Karpas-422 (cell line): ENCODE data around the gene SH3D21. TPM values are rescaled to one million over a fixed set of nuclear protein-coding genes. Genes with fewer than 3 reads are reported as not detected.

Experiments
- DNase-seq: peaks from one replicate; pipeline ENCODE4 v3.0.0-alpha.2; 2015
- H2AFZ ChIP-seq: fragments of 200-600 bp; sonication (generic); 2 replicates; pipeline ENCODE4 v1.6.1; 2014; ENCODE audit warnings: antibody characterized with exemption, low read length, mixed read lengths
- H3K27ac ChIP-seq: fragments of 200-600 bp; sonication (generic); 2 replicates; pipeline ENCODE4 v1.5.1; 2014; ENCODE audit warnings: mild to moderate bottlenecking, low read length, moderate library complexity
- H3K27me3 ChIP-seq: fragments of 200-600 bp; sonication (generic); 2 replicates; pipeline ENCODE4 v1.6.1; 2014; ENCODE audit warnings: low read length, mixed read lengths
- H3K36me3 ChIP-seq: fragments of 200-600 bp; sonication (generic); 2 replicates; pipeline ENCODE4 v1.6.1; 2014; ENCODE audit warnings: low read length, mixed read lengths; ENCODE audit not compliant: insufficient read depth
- H3K4me1 ChIP-seq: fragments of 200-600 bp; sonication (generic); 2 replicates; pipeline ENCODE4 v1.6.1; 2014; ENCODE audit warnings: mild to moderate bottlenecking, low read length, mixed read lengths
- H3K4me2 ChIP-seq: fragments of 200-600 bp; sonication (generic); 2 replicates; pipeline ENCODE4 v1.6.1; 2014; ENCODE audit warnings: low read length, low read depth, mild to moderate bottlenecking; ENCODE audit not compliant: poor library complexity, severe bottlenecking
- H3K4me3 ChIP-seq: fragments of 200-600 bp; sonication (generic); 2 replicates; pipeline ENCODE4 v1.5.1; 2014; ENCODE audit warnings: mild to moderate bottlenecking, antibody characterized with exemption, low read length, mixed read lengths
- H3K79me2 ChIP-seq: fragments of 200-600 bp; sonication (generic); 2 replicates; pipeline ENCODE4 v1.6.1; 2014; ENCODE audit warnings: mild to moderate bottlenecking, low read length, mixed read lengths
- H3K9ac ChIP-seq: fragments of 200-600 bp; sonication (generic); 2 replicates; pipeline ENCODE4 v1.6.0; 2014; ENCODE audit warnings: low read length
- H3K9me2 ChIP-seq: fragments of 200-600 bp; sonication (generic), shearing (Covaris generic); replicated peaks from 2 replicates; pipeline ENCODE4 v1.6.0; 2014; ENCODE audit warnings: mild to moderate bottlenecking, low read length, moderate library complexity; ENCODE audit not compliant: insufficient read depth
- H3K9me3 ChIP-seq: fragments of 300-700, 200-600 bp; sonication (generic); 2 replicates; pipeline ENCODE4 v1.6.1; 2014; ENCODE audit warnings: low read length, mixed read lengths
- H4K20me1 ChIP-seq: fragments of 200-600 bp; sonication (generic); 2 replicates; pipeline ENCODE4 v1.6.1; 2014; ENCODE audit warnings: mild to moderate bottlenecking, antibody characterized with exemption, low read length, low read depth; ENCODE audit not compliant: insufficient read depth
- total RNA-seq: library from RNA; depleted of rRNA; stranded (reverse); fragments of >200 nt; shearing (Covaris generic); gene quantifications from 2 replicates; pipeline ENCODE4 v1.2.3, GENCODE V29; 2014; ENCODE audit warnings: low replicate concordance

Gene SH3D21
- total RNA-seq, 1 experiment from 2014 or later, result 8.2 TPM

- Histone ChIP-seq H3K4me1 (no peaks in the 10 kb centered on the region), H3K4me2 (no peak overlapping the region), H3K4me3 (no peak overlapping the region), H3K9me2 (no peaks in the 10 kb centered on the region), H4K20me1 (no peaks in the 10 kb centered on the region), H3K27ac (no peak overlapping the region), H3K9ac (no peak overlapping the region), H3K36me3 (peaks cover 50% of the 10 kb centered on the region; the same call in 1 of the 2 replicates), H2AFZ (no peak overlapping the region), H3K27me3 (no peaks in the 10 kb centered on the region), H3K79me2 (peaks cover 9% of the 10 kb centered on the region; the same call in 1 of the 2 replicates), H3K9me3 (no peaks in the 10 kb centered on the region)
- no peak for DNase-seq
These were observed 10.8 kb upstream of the SH3D21 start for GRCh38 chr1:36295390-36295789.

GRCh38 chr1:36297062-36297461 lies 9.1 kb upstream of the SH3D21 start:
- no peak overlapping the region for H3K27ac ChIP-seq
- DNase-seq, result no peak
- H3K4me1 ChIP-seq, result no peaks in the 10 kb centered on the region
- H4K20me1 ChIP-seq, result no peaks in the 10 kb centered on the region
- H3K27me3 ChIP-seq, result no peaks in the 10 kb centered on the region
- no peaks in the 10 kb centered on the region for H3K9me3 ChIP-seq
- H2AFZ ChIP-seq, result no peak overlapping the region
- H3K4me3 ChIP-seq, result no peak overlapping the region
- H3K4me2 ChIP-seq, result no peak overlapping the region
- no peaks in the 10 kb centered on the region; the same call in 1 of the 2 replicates for H3K79me2 ChIP-seq
- no peak overlapping the region for H3K9ac ChIP-seq
- peaks cover 51% of the 10 kb centered on the region; the same call in 1 of the 2 replicates for H3K36me3 ChIP-seq
- H3K9me2 ChIP-seq, result no peaks in the 10 kb centered on the region

GRCh38 chr1:36298640-36299039 lies 7.5 kb upstream of the SH3D21 start:
- Histone ChIP-seq H4K20me1 (no peaks in the 10 kb centered on the region), H3K9me2 (no peaks in the 10 kb centered on the region), H2AFZ (no peak overlapping the region), H3K9me3 (no peaks in the 10 kb centered on the region), H3K4me1 (no peaks in the 10 kb centered on the region), H3K36me3 (peaks cover 41% of the 10 kb centered on the region; the same call in 1 of the 2 replicates), H3K79me2 (no peaks in the 10 kb centered on the region; the same call in 1 of the 2 replicates), H3K27me3 (no peaks in the 10 kb centered on the region), H3K4me3 (no peak overlapping the region), H3K9ac (no peak overlapping the region), H3K4me2 (no peak overlapping the region), H3K27ac (no peak overlapping the region)
- no peak for DNase-seq

GRCh38 chr1:36300526-36300925 lies 5.6 kb upstream of the SH3D21 start:
- no peak for DNase-seq
- Histone ChIP-seq H2AFZ (no peak overlapping the region), H3K9me3 (no peaks in the 10 kb centered on the region), H3K79me2 (no peaks in the 10 kb centered on the region; the same call in 1 of the 2 replicates), H3K36me3 (peaks cover 35% of the 10 kb centered on the region; the same call in 1 of the 2 replicates), H3K4me3 (no peak overlapping the region), H3K4me2 (no peak overlapping the region), H3K9me2 (no peaks in the 10 kb centered on the region), H3K4me1 (peaks cover under 1% of the 10 kb centered on the region; the same call in 1 of the 2 replicates), H3K9ac (no peak overlapping the region), H3K27me3 (no peaks in the 10 kb centered on the region), H4K20me1 (no peaks in the 10 kb centered on the region), H3K27ac (no peak overlapping the region)

- Histone ChIP-seq H3K9me2 (no peaks in the 10 kb centered on the region), H3K79me2 (no peaks in the 10 kb centered on the region; the same call in 1 of the 2 replicates), H3K4me1 (peaks cover 7% of the 10 kb centered on the region), H3K9ac (no peak overlapping the region), H3K36me3 (peaks cover 35% of the 10 kb centered on the region; the same call in 1 of the 2 replicates), H2AFZ (no peak overlapping the region), H3K27ac (no peak overlapping the region), H3K9me3 (no peaks in the 10 kb centered on the region), H4K20me1 (no peaks in the 10 kb centered on the region), H3K4me2 (no peak overlapping the region), H3K27me3 (no peaks in the 10 kb centered on the region), H3K4me3 (no peak overlapping the region)
- DNase-seq, result no peak
These were observed 4.9 kb upstream of the SH3D21 start for GRCh38 chr1:36301220-36301619.

GRCh38 chr1:36303244-36303643 lies 2.9 kb upstream of the SH3D21 start:
- no peaks in the 10 kb centered on the region for H3K9me3 ChIP-seq
- H3K36me3 ChIP-seq, result peaks cover 30% of the 10 kb centered on the region; the same call in 1 of the 2 replicates
- H3K27me3 ChIP-seq, result no peaks in the 10 kb centered on the region
- no peaks in the 10 kb centered on the region for H3K9me2 ChIP-seq
- H3K9ac ChIP-seq, result no peak overlapping the region
- no peaks in the 10 kb centered on the region for H4K20me1 ChIP-seq
- H3K79me2 ChIP-seq, result peaks cover 10% of the 10 kb centered on the region
- no peak overlapping the region for H3K4me3 ChIP-seq
- peaks cover 20% of the 10 kb centered on the region for H3K4me1 ChIP-seq
- no peak for DNase-seq
- no peak overlapping the region for H3K27ac ChIP-seq
- H2AFZ ChIP-seq, result no peak overlapping the region
- no peak overlapping the region for H3K4me2 ChIP-seq

- peaks cover 29% of the 10 kb centered on the region; the same call in 1 of the 2 replicates for H3K36me3 ChIP-seq
- H3K4me1 ChIP-seq, result peaks cover 20% of the 10 kb centered on the region
- peaks cover 13% of the 10 kb centered on the region for H3K79me2 ChIP-seq
- H4K20me1 ChIP-seq, result no peaks in the 10 kb centered on the region
- H3K27ac ChIP-seq, result no peak overlapping the region
- H3K9ac ChIP-seq, result no peak overlapping the region
- no peak for DNase-seq
- H3K9me3 ChIP-seq, result no peaks in the 10 kb centered on the region
- no peak overlapping the region for H3K4me2 ChIP-seq
- no peak overlapping the region for H2AFZ ChIP-seq
- no peak overlapping the region for H3K4me3 ChIP-seq
- no peaks in the 10 kb centered on the region for H3K9me2 ChIP-seq
- no peaks in the 10 kb centered on the region for H3K27me3 ChIP-seq
These were observed 2.4 kb upstream of the SH3D21 start for GRCh38 chr1:36303650-36304360.

- Histone ChIP-seq H3K9ac (no peak overlapping the region), H4K20me1 (no peaks in the 10 kb centered on the region), H3K9me2 (no peaks in the 10 kb centered on the region), H3K4me2 (no peak overlapping the region), H3K4me1 (peaks cover 20% of the 10 kb centered on the region), H3K27me3 (no peaks in the 10 kb centered on the region), H3K27ac (no peak overlapping the region), H3K9me3 (no peaks in the 10 kb centered on the region), H3K4me3 (no peak overlapping the region), H2AFZ (no peak overlapping the region), H3K36me3 (peaks cover 29% of the 10 kb centered on the region; the same call in 1 of the 2 replicates), H3K79me2 (peaks cover 13% of the 10 kb centered on the region)
- no peak for DNase-seq
These were observed 1.6 kb upstream of the SH3D21 start for GRCh38 chr1:36304521-36304920.
